ENCODE data around the gene FAM222A.
A peak's percentile ranks its signal among the peaks of the same experiment; 100 is the strongest.

The FAM222A gene

DNA sequence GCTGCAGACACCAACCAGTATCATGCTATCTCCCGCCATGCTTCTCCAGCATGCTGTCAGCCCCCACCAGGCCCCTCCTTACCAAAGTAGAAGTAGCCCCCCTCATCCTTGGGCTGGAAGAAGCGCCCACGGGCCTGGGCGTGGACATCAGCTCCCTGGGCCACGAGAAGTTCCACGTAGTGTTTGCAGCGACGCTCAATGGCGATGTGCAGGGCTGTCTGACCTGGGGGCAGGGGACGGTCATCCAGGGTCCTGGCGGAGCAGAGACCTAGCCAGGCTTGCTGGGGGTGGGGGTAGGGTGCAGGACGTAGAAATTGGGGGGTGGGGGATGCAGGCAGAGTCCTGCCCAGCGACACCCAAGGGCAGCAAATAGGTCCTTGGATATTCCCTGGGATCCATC is 86.9 kb downstream of the FAM222A start:
- DNase-seq (ENCODE audit: low read depth), result no peak

DNA sequence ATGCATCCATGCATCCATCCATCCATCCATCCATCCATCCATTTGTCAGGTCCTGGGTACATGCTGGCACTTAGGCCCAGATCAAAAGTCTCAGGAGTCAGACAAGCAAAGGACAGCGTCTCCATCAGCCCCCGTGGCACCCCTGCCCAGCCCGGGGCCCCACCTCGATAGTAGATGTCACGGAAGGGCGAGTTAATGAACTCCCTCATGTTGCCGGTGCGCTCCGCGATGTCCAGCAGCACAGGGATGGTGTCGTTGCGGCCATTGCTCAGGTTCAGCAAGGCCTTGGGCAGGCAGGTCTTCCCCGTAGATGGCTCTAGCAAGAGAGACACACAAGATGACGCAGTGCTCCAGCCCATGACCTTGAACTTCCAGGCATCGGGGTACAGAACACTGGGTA is 89.2 kb downstream of the FAM222A start:
- DNase-seq (ENCODE audit: low read depth), result no peak

DNA sequence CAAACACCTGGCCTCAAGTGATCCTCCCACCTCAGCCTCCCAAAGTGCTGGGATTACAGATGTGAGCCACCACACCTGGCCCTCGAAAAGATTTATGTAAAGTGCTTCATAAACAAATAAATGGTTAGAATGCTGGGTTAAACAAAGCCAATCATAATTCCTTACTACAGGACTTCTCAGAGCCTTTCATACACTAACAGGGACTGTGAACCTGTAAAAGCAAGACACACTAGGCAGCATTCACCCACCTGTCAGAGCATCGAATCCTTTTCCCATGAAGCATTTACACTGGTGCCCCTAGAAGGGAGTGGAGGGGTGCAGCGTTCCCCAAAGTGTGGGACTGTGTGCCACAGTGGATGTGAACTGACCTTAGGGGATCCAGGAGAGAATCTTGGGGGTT is 90.1 kb downstream of the FAM222A start:
- DNase-seq (ENCODE audit: low read depth), result no peak

GRCh38 chr12:109804820-109805761 is 91.5 kb downstream of the FAM222A start:
- DNase-seq (ENCODE audit: low read depth), result peak; percentile 30

DNA sequence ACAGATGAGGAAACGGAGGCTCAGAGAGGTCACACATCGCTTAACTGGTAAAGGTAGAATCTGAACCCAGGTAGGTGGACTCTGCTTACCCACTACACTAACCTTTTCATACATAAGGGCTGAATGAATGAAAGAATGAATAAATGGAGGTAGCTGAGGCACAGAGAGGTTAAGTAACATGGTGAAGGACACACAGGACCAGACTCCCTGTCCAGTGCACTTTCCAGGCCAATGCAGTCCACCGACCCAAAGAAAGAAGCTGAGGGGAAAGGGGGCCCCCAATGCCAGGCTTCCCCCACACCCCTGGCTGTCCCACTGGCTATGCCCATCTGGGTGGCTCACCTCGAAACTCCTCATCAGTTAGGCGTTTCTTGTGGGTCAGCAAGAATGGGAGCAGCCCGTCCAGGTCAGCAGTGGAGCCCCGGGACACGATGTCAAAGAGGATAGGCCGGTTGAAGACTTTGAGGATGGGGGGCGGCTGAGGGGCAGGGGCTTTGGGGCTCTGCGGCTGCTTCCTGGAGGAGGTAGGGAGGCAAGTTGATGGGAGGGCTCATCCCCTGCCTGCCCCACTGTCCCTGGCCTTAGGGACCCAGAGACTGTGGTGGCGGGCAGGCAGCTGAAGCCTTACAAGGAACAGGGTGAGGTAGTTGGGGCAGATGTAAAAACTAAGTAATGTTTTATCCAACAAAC is 94.5 kb downstream of the FAM222A start:
- DNase-seq (ENCODE audit: low read depth), result no peak

GRCh38 chr12:109808876-109809646 is 95.4 kb downstream of the FAM222A start:
- DNase-seq (ENCODE audit: low read depth), result no peak

GRCh38 chr12:109810954-109811623 is 97.5 kb downstream of the FAM222A start:
- no peak for DNase-seq (ENCODE audit: low read depth)

GRCh38 chr12:109811624-109811995 is 98.0 kb downstream of the FAM222A start:
- DNase-seq (ENCODE audit: low read depth), result no peak

- DNase-seq (ENCODE audit: low read depth), result no peak
Observed at GRCh38 chr12:109813810-109814416, 100.3 kb downstream of the FAM222A start.

DNA sequence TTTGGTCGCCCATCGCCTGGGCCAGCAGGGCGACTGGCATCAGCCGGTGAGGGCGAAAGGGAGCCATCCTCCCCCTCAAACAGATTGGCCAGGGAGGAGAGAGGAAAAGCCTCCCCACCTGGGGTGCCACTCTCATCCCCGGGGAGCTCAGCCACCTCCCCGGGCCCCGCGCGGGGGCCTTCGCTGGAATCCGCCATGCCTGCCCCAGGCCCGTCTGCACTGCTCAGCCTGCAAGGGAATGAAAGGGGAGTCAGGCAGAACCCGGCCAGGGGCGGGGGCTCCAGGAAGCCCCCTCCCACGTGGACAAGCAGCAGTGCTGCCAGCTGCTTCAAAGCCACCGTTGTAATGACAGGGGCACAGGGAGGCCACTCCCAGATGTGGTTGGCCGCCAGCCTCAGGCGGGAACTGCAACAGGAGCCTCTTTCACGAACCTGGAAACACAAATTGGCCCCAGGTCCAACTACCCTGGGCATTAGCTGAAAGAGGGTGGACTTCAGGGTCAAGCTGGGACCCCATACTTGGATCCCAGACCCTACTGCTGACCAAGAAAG is 101.0 kb downstream of the FAM222A start:
- no peak for DNase-seq (ENCODE audit: low read depth)

DNA sequence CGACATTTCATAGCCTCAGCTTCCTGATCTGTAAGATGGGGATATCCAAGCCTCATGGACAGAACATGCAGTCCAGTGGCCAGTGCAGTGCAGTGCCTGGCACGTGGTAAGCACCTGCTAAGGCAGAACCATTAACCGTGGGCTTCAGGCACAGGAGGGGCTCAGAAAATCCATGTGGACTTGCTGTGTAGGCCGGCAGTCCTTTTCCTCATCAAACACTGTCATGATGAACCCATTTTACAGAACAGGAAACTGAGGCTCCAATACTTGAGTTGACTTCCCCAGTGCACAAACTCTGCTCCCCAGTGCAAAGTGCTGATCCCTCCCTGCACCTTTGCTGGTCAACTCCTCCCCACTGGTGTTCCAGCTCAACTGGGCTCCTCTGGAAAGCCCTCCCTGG is 101.6 kb downstream of the FAM222A start:
- DNase-seq (ENCODE audit: low read depth), result no peak

DNA sequence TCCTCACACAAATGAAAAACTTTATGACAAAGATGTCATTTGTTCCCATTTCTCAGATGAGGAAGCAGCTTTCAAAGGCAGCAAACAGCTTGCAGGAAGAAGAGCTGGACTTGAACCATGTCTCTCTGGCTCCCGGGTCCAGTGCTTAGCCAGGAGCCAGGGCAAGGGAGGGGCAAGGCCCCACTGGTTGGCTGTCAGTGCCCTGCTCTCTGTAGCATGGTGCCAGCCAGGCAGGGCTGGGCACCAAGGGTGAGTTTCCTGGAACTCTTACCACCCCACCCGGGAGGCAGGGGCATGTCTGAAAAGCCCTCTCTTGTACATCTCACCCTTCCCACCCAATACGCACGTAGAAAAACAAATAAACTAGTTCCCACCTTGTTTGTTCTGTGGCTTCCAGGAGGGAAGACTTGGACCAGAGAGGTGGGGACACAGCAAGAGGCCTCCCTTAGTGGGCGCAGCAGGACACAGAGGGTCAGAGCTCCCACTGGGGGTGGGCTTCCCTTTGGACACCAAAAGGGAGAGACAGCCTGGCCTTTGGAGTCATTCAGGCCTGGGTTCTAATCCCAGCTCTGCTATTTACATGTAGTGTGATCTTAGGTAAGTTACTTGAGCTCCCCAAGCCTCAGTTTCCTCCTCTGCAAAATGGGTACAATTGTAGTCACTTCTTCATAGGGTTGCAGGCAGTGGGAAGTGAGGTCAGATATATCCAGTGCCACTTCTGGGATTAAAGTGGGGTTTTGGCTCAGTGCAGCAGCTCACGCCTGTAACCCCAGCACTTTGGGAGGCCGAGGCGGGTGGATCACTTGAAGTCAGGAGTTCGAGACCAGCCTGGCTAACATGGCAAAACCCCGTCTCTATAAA is 102.4 kb downstream of the FAM222A start:
- DNase-seq (ENCODE audit: low read depth), result no peak

- DNase-seq (ENCODE audit: low read depth), result no peak
Observed at GRCh38 chr12:109816870-109817269, 103.2 kb downstream of the FAM222A start.

DNA sequence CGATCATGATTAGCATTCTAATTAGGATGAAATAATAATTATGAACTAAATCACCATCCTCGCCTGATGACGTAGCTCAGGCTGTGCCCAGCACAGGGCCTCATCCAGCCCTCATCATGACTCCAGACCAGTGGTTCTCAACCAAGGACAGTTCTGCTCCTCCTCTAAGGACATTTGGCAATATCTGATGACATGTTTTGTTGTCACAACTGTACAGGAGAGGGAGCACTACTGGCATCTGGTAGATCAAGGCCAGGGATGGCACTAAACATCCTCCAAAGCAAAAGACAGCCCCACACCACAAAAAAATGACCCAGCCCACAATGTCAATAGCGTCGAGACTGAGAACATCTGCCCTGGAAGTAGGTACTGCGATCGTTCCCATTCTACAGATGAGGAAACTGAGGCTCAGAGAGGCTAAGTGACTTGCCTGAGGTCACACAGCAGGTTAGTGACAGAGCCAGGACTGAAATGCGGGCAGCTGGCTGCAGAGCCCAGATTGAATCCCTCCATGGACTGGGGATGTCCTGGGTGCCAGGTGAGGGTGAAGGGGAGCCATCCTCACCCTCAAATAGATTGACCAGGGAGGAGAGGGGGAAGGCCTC is 104.1 kb downstream of the FAM222A start:
- DNase-seq (ENCODE audit: low read depth), result no peak

DNA sequence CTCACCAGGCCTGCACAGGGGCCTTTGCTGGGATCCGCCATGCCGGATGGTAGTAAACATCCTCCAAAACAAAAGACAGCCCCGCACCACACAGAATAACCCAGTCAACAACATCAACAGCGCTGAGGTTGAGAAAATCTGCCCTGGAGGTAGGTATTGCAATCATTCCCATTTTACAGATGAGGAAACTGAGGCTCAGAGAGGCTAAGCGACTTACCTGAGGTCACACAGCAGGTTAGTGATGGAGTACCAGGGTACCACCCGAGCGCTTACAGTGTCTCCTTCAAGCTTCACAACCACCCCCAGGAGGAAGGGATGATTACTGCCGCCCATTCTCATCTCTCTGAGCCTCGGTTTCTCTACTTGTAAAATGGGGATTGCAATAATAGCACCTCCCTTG is 104.6 kb downstream of the FAM222A start:
- no peak for DNase-seq (ENCODE audit: low read depth)

DNA sequence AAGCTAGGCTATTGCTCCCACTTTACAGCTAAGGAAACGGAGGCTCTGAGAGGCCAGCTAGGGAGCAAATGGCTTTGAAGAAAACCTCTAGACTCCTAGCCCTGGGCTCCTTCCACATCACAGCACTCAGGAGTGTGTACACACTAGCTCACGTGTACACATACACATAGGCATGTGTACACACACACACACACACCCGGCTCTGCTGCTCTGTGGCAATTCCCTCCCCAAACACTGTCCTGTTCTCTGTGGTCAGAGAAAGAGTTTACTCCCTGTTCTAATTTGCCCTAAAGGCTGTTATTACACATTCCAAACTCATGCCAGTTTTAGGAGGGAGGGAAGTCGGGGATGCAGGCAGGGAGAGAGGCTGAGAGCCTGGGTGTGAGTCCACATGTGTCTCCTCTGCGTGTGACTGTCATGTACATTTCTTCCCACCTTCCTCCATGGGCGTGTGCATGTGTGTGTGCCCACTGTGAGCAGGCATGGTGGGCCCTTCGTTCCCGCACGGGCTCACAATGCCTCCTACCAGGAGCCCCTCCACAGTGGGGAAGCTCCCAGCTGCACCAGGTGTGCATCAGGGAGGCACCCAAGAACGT is 105.4 kb downstream of the FAM222A start:
- no peak for DNase-seq (ENCODE audit: low read depth)

Measured in stimulated activated CD8-positive, alpha-beta memory T cell treated with anti-CD3 and anti-CD28 coated beads, Interleukin-7, amount 100 ng/mL, for 24 hours (primary cell).